Stimulated activated CD4-positive, alpha-beta T cell treated with anti-CD3 and anti-CD28 coated beads, Interleukin-4, amount 100 ng/mL, for 4 hours (primary cell): ENCODE data around the gene IGFALS.
"Not testable (repeated sequence)": the region's sequence is repeated elsewhere in the genome, so short reads cannot be mapped to it uniquely, and the experiment has no call there.

ENCODE experiments used
- DNase-seq, 2 experiments: peaks; one replicate each; pipeline ENCODE4 v3.0.0-alpha.2; 2020

The IGFALS gene

GRCh38 chr16:1817716-1818115, 24.2 kb upstream of the IGFALS start:
- DNase-seq: no peak

DNA sequence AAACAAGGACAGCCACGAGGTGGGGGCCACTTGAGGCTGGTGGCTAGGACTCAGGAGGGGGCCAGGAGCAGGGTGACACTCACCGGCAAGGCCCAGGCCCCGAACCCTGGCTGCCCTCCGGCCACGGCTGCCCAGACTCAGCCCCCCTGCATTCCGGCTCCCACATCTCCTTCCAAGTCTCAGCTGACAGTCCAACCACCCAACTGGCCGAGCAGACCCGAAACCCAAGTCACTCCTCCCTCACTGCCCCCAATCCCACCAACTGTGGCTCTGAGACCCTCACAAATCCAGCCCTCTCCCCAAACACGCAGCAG, 23.7 kb upstream of the IGFALS start:
- no peak for DNase-seq

- DNase-seq: no peak
Observed at GRCh38 chr16:1816396-1817275, 23.1 kb upstream of the IGFALS start.

- DNase-seq: no peak
Observed at GRCh38 chr16:1815461-1815860, 22.0 kb upstream of the IGFALS start.

- DNase-seq: peak; percentile 47 to 56
Observed at GRCh38 chr16:1812732-1813163, 19.2 kb upstream of the IGFALS start.

GRCh38 chr16:1810536-1810935, 17.0 kb upstream of the IGFALS start:
- no peak for DNase-seq

- no peak for DNase-seq
Observed at GRCh38 chr16:1810106-1810505, 16.6 kb upstream of the IGFALS start.

DNA sequence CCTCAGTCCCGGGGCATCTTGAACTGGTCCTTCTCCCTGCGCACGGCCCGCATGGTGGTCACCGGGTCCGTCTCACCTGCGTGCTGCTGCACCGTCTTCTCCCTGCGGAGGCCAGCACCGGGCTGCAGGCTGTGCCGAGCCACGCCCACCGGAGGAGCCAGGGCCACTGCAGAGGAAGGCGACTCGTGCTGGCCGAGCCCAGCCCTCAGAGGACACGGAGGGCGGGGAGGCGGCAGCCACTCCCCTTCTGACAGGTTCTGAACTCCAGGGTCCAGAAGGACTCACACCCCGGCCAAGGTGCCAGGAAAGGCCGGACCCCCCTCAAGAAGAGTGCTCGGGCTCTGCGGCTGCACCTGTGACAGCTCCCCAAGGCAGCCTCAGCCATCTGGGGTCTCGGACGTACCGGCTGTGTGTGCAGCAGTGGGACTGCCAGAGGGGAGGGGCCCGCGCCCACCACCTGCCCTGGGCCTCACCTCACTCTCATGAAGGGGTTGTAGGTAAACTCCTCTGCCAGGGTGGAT, 15.8 kb upstream of the IGFALS start:
- DNase-seq: no peak

DNA sequence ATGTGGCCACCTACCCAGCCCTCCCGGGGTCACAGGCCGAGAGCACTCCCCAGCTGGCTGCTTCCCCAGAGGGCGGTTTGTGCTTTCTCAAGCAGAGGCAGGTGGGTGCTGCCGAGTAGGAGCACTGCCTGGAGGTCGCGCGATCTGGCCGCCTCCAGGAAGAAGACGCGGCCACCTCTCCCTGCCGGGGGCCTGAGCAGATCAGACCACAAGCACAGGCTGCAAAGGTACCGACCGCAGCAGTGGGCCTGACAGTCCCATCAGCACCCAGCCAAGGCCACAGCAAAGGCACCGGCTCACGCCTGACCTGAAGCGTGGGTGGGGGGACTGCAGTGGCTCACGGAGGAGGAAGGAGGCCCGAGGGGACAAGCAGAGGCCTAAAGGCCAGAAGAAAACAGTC, 15.2 kb upstream of the IGFALS start:
- no peak for DNase-seq

DNA sequence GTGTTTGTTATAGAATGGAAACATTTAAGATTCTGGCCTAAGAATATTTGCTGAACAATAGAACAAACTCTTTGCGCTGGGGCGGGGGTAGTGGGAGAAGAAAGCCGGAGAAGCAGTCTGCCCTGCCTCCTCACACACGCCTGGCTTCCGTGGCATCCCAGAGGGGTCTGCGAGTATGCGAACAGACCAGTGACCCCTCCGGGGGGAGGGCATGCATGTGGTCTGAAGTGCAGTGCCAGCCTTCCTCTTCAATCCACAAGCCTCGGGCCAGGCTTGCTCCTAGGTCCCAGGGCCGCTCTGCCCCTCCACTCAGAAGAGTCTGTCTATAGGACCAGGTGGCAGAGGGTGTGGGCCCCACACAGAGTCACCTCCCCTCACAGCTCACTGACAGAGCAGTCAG, 14.1 kb upstream of the IGFALS start:
- DNase-seq: no peak

- no peak for DNase-seq
Observed at GRCh38 chr16:1800701-1801100, 7.2 kb upstream of the IGFALS start.

DNA sequence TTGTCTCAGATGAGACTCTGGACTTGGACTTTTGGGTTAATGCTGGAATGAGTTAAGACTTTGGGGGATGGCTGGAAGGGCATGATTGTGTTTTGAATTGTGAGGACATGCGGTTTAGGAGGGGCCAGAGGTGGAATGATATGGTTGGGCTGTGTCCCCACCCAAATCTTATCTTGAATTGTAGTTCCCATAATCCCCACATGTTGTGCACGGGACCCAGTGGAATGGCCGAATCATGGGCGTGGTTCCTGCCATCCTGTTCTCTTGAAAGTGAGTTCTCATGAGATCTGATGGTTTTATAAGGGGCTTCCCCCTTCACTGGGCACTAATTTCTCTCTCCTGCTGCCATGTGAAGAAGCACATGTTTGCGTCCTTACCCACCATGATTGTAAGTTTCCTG, 5.8 kb upstream of the IGFALS start:
- DNase-seq: not testable (repeated sequence)

GRCh38 chr16:1794908-1795666, 1.6 kb upstream of the IGFALS start:
- DNase-seq: no peak

DNA sequence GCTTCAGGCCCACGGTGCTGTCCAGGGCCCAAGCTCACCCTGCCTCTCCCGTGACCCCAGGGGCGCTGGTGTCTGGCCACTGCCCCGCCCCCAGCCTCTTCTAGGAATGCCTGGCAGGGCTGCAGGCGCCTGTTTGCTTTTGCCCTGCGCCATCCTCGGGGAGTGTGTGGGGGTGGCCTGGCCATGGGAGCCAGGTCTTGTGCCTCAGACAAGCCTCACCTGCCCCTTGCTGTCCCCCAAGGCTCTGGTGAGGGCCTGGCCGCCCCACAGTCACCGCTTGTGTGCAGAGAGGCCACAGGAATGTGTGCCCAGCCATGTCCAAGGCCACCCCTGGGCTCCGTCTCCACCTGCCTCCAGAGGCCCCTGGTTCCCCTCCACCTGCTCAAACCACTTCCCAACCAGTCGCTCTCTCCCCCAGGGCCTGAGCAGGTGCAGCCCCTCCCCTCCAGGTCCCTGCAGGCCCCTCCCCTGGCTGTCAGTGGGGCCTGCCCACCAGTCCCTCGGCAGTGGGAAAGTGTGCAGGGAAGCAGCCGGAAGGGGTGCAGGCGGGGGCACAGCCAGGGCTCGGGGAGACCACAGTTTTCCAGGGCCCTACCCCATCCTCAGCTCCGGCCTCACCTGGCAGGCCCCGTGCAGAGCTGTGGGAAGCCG, 841 bp upstream of the IGFALS start:
- DNase-seq: no peak

DNA sequence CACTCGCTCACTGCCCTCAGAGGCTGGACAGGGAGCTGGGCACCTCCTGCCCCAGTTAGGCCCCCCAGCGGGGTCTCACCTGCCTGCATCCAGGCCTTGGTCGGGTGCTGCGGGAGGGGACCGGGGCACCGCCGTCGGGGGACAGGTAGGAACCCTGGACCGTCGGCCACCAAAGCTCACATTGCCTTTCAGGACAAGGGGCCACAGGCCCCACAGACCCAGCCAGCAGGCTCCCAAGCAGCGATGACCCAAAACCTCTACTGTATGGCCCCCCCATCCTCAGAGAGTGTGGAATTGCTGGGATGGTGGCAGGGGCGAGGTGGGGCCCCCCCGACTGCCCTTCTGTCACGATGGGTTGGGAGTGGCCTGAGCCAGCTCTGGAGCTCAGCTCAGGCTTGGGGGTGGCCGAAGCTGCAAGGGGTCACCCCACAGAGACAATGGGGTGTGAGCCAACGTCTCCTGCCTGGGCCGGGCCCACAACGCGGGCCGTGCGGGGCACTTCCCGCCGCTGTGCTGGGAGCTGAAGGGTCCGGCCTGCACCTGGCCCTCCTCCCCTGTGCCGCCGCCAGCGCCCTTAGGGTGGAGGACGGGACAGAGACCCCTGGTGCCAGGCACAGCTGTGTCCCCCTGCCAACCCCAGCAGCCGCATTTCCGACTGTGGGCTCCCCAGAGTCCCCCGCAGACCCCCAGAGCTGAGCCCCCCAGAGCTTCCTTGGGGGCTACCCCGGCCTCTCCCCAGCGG, 498 bp downstream of the IGFALS start:
- no peak for DNase-seq

GRCh38 chr16:1791943-1792812, 1.3 kb downstream of the IGFALS start:
- DNase-seq: no peak

- DNase-seq: no peak
Observed at GRCh38 chr16:1791256-1791942, 2.1 kb downstream of the IGFALS start.

GRCh38 chr16:1790611-1791255, 2.8 kb downstream of the IGFALS start:
- DNase-seq: no peak

DNA sequence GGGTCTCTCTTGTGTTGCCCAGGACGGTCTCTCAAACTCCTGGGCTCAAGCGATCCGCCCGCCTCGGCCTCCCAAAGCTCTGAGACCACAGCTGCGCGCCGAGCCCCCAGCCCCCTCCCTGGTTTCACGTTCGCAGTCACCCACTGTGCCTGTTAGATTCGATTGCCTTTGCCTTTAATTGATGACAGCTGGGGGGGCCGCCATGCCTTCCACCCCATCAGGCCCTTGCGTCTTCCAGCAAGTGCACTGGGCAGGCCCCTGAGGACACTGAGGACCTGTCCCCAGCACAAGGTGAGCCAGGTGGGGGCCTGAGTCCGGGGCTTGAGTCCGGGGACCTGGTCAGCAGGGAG, 3.3 kb downstream of the IGFALS start:
- no peak for DNase-seq

DNA sequence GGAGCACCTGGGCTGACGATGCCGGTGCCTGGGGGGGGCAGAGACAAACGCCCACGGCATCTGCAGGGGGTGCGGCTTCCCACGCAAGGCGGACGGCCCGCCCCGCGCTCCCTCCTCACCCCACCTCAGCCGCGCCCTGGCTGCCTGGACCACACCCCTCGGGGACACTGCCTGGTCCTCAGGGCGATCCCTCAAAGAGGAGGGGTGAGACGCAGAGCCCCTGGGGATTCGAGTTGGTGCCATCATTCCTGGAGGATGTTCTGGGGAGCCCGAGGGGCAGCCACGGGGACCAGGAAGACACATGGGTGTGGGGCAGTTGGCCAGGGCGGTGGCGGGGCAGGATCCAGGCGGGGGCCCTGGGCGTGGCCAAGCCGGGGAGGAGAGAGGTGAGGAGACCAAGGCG, 3.9 kb downstream of the IGFALS start:
- no peak for DNase-seq

GRCh38 chr16:1788708-1789100, 4.8 kb downstream of the IGFALS start:
- DNase-seq: no peak
